H1 (cell line): ENCODE measurements around the gene EFEMP2. TPM values are rescaled to one million over a fixed set of nuclear protein-coding genes. Genes with fewer than 3 reads are reported as not detected.

Source experiments
- CTCF ChIA-PET: fragments of 300-600 bp; sonication (Branson Sonifier 250); formaldehyde crosslinking; loops from one replicate; lab custom pipeline; 2021; ENCODE audit not compliant: partially characterized antibody; lab: Charles Lee
- POLR2A ChIA-PET: fragments of 300-600 bp; sonication (Branson Sonifier 250); formaldehyde crosslinking; loops from one replicate; lab custom pipeline; 2021; ENCODE audit warnings: inconsistent platforms; ENCODE audit not compliant: partially characterized antibody; lab: Charles Lee
- DNase-seq, 2 experiments: peaks; one replicate each; pipeline versions ENCODE4 v3.0.0 to v3.0.0-alpha.2; 2010 to 2022; ENCODE audit warnings: low spot score in 2 of 2, low read depth in 1 of 2, mixed read lengths in 1 of 2
- FAIRE-seq: peaks from 2 replicates; lab custom pipeline; 2011; peaks lifted over from hg19 to GRCh38; lab: Jason Lieb, UNC
- H2AFZ ChIP-seq: 2 replicates; pipeline ENCODE4 v1.8.1; 2012; ENCODE audit warnings: low read length, inconsistent platforms
- H2AK5ac ChIP-seq: 2 replicates; pipeline ENCODE4 v1.6.1; 2013; ENCODE audit warnings: low read depth, low read length
- H2BK120ac ChIP-seq: replicated peaks from 2 replicates; pipeline ENCODE3; 2013; ENCODE audit warnings: low read depth, low read length, inconsistent platforms
- H2BK12ac ChIP-seq: 2 replicates; pipeline ENCODE4 v1.6.1; 2013; ENCODE audit warnings: low read depth, low read length
- H2BK15ac ChIP-seq: 2 replicates; pipeline ENCODE4 v1.6.1; 2013; ENCODE audit warnings: low read length
- H2BK20ac ChIP-seq: 2 replicates; pipeline ENCODE4 v1.6.1; 2013; ENCODE audit warnings: low read length
- H2BK5ac ChIP-seq: 2 replicates; pipeline ENCODE4 v1.6.1; 2013; ENCODE audit warnings: low read depth, low read length
- H3K14ac ChIP-seq: 2 replicates; pipeline ENCODE4 v1.6.1; 2013; ENCODE audit warnings: inconsistent platforms; ENCODE audit not compliant: insufficient read length
- H3K18ac ChIP-seq: 2 replicates; pipeline ENCODE4 v1.6.1; 2013; ENCODE audit warnings: low read length; ENCODE audit errors: extremely low read depth
- H3K23ac ChIP-seq: 2 replicates; pipeline ENCODE4 v1.6.1; 2013; ENCODE audit warnings: inconsistent platforms; ENCODE audit not compliant: insufficient read length
- H3K23me2 ChIP-seq: 2 replicates; pipeline ENCODE4 v1.6.1; 2013; ENCODE audit warnings: low read depth, low read length
- H3K27ac ChIP-seq: 2 replicates; pipeline ENCODE4 v1.6.1; 2011; ENCODE audit warnings: low read depth, low read length, inconsistent platforms
- H3K27me3 ChIP-seq, 4 experiments: replicated peaks in 1 of 4; 1 replicate in 1 of 4; 2 replicates in 3 of 4; pipeline versions ENCODE4 v1.6.1 to v1.8.1; 2011 to 2013; ENCODE audit warnings: low read length in 3 of 4, mild to moderate bottlenecking in 3 of 4, inconsistent platforms in 2 of 4, mixed read lengths in 2 of 4, moderate library complexity in 1 of 4; ENCODE audit not compliant: control insufficient read depth in 3 of 4, insufficient read depth in 3 of 4; ENCODE audit errors: extremely low read depth in 1 of 4
- H3K36me3 ChIP-seq, 4 experiments: 2 replicates each; pipeline versions ENCODE4 v1.6.1 to v1.8.1; 2011 to 2013; ENCODE audit warnings: mild to moderate bottlenecking in 4 of 4, low read length in 3 of 4, moderate library complexity in 2 of 4, control low read depth in 1 of 4, inconsistent platforms in 1 of 4; ENCODE audit not compliant: insufficient read depth in 4 of 4, control insufficient read depth in 2 of 4
- H3K4ac ChIP-seq: replicated peaks from 2 replicates; pipeline ENCODE3; 2013; ENCODE audit warnings: low read length, low read depth, mixed read lengths, inconsistent platforms; ENCODE audit not compliant: insufficient read length
- H3K4me1 ChIP-seq, 4 experiments: replicated peaks in 1 of 4; 1 replicate in 1 of 4; 2 replicates in 3 of 4; pipeline versions ENCODE4 v1.6.1 to v1.8.1; 2011 to 2013; ENCODE audit warnings: low read length in 3 of 4, inconsistent platforms in 2 of 4, mixed read lengths in 1 of 4; ENCODE audit not compliant: insufficient read depth in 4 of 4, control insufficient read depth in 3 of 4
- H3K4me2 ChIP-seq, 2 experiments: 2 replicates each; pipeline versions ENCODE4 v1.6.1 to v1.8.1; 2011 to 2013; ENCODE audit warnings: low read depth in 2 of 2, low read length in 2 of 2, control low read depth in 1 of 2, inconsistent platforms in 1 of 2, mild to moderate bottlenecking in 1 of 2; ENCODE audit not compliant: insufficient read depth in 1 of 2
- H3K4me3 ChIP-seq, 4 experiments: fragments of 200-600, 300-600 bp in 1 of 4; sonication (generic), shearing (Covaris generic), sonication (Bioruptor Twin) in 1 of 4; 2 replicates each; pipeline versions ENCODE4 v1.5.1 to v1.8.1; 2011 to 2016; ENCODE audit warnings: low read length in 4 of 4, low read depth in 3 of 4, control low read depth in 2 of 4, inconsistent platforms in 2 of 4, mild to moderate bottlenecking in 2 of 4, mixed read lengths in 1 of 4, moderate library complexity in 1 of 4; ENCODE audit not compliant: insufficient read depth in 2 of 4; ENCODE audit errors: extremely low read depth in 1 of 4
- H3K56ac ChIP-seq: replicated peaks from 2 replicates; pipeline ENCODE3; 2013; ENCODE audit warnings: low read depth, mild to moderate bottlenecking, mixed read lengths, low read length, inconsistent platforms; ENCODE audit not compliant: insufficient read length
- H3K79me1 ChIP-seq: 2 replicates; pipeline ENCODE4 v1.6.1; 2013; ENCODE audit warnings: low read depth, low read length, control low read depth
- H3K79me2 ChIP-seq, 2 experiments: 2 replicates each; pipeline versions ENCODE4 v1.6.1 to v1.8.1; 2012 to 2013; ENCODE audit warnings: low read length in 2 of 2, mild to moderate bottlenecking in 2 of 2, inconsistent platforms in 1 of 2; ENCODE audit not compliant: insufficient read depth in 2 of 2, control insufficient read depth in 1 of 2
- H3K9ac ChIP-seq, 4 experiments: replicated peaks in 1 of 4; 1 replicate in 1 of 4; 2 replicates in 3 of 4; pipeline versions ENCODE4 v1.6.1 to v1.8.1; 2011 to 2013; ENCODE audit warnings: low read depth in 3 of 4, low read length in 3 of 4, control low read depth in 2 of 4, mild to moderate bottlenecking in 2 of 4, moderate library complexity in 2 of 4, inconsistent platforms in 1 of 4; ENCODE audit errors: extremely low read depth in 1 of 4
- H3K9me3 ChIP-seq, 2 experiments: 2 replicates each; pipeline versions ENCODE4 v1.6.1 to v1.8.1; 2012 to 2013; ENCODE audit warnings: mild to moderate bottlenecking in 2 of 2, moderate library complexity in 2 of 2, control low read depth in 1 of 2, inconsistent platforms in 1 of 2, low read depth in 1 of 2, low read length in 1 of 2, mixed read lengths in 1 of 2; ENCODE audit not compliant: insufficient read depth in 2 of 2
- H4K20me1 ChIP-seq, 2 experiments: replicated peaks in 1 of 2; 2 replicates each; pipeline versions ENCODE3 to v1.8.1; 2011 to 2013; ENCODE audit warnings: inconsistent platforms in 2 of 2, low read length in 2 of 2, mild to moderate bottlenecking in 1 of 2; ENCODE audit not compliant: insufficient read depth in 2 of 2, control insufficient read depth in 1 of 2
- H4K5ac ChIP-seq: 2 replicates; pipeline ENCODE4 v1.6.1; 2013; ENCODE audit warnings: low read length, low read depth, mixed read lengths, inconsistent platforms; ENCODE audit not compliant: insufficient read length
- H4K8ac ChIP-seq: 2 replicates; pipeline ENCODE4 v1.8.0; 2013; ENCODE audit warnings: mild to moderate bottlenecking, moderate library complexity, low read length, inconsistent platforms; ENCODE audit not compliant: insufficient read depth; ENCODE audit errors: extremely low read depth
- H4K91ac ChIP-seq: replicated peaks from 2 replicates; pipeline ENCODE3; 2013; ENCODE audit warnings: low read length, mixed read lengths, inconsistent platforms; ENCODE audit not compliant: insufficient read length
- CHD2 ChIP-seq: IDR thresholded peaks from 2 replicates; pipeline ENCODE4 v1.6.1; 2012; ENCODE audit warnings: low read length, improper control_type of control experiment
- TAF1 ChIP-seq: IDR thresholded peaks from 2 replicates; pipeline ENCODE4 v1.6.1; 2011; ENCODE audit warnings: mild to moderate bottlenecking, low read depth, low read length
- WGBS, 2 experiments: shearing (Covaris generic) in 1 of 2; methylation state at CpG; one replicate each; pipeline versions ENCODE4 v1.1.6 to v1.1.7; 2013 to 2015; ENCODE audit warnings: low lambda C conversion rate in 2 of 2, mixed read lengths in 2 of 2, inconsistent platforms in 1 of 2, low coverage in 1 of 2, missing lambda C conversion rate in 1 of 2; ENCODE audit not compliant: insufficient replicate concordance in 2 of 2, insufficient coverage in 1 of 2, insufficient read length in 1 of 2; ENCODE audit errors: extremely low coverage in 1 of 2, missing lambda C conversion rate in 1 of 2; 5-methylcytosine and 5-hydroxymethylcytosine counted together
- polyA plus RNA-seq, 7 experiments: library from polyadenylated mRNA; depleted of rRNA in 3 of 7; stranded (reverse) in 5 of 7; unstranded in 2 of 7; fragments of >200 nt in 5 of 7; fragments of 200-250 nt in 2 of 7; gene quantifications; 1 replicate in 5 of 7; 2 replicates in 1 of 7; 4 replicates in 1 of 7; pipeline versions ENCODE4 v1.2.1 to v1.2.3, GENCODE V29; 2011 to 2013; ENCODE audit warnings: missing spikeins in 2 of 7, mixed read lengths in 2 of 7
- total RNA-seq: library from RNA; stranded (reverse); fragmentation: NEBNext Ultra II Directional; extraction: Animal tissue kit (Norgen Biotek cat#: 25700); gene quantifications from 2 replicates; pipeline ENCODE4 v1.2.1, GENCODE V29; 2021

The EFEMP2 gene
- total and polyA plus RNA-seq, 2 of the 8 experiments (the other 6 are each of a cell fraction or from before 2014, with no cell fraction given), result 8.8 to 17.2 TPM

- H3K79me1 ChIP-seq, result peaks cover 7% of the 10 kb centered on the region; the same call in 1 of the 2 replicates
- peaks cover 13% of the 10 kb centered on the region; the same call in 1 of the 2 replicates for H3K23me2 ChIP-seq
- no peak for DNase-seq
- H2AFZ ChIP-seq, result no peak overlapping the region
- ChIA-PET POLR2A (interaction anchor here (0.8 to 3.0 kb wide), 5 partner anchors 10 to 49 kb away, joined by 3 to 12 read pairs (median 4); no protein-coding TSS in a partner anchor), CTCF (interaction anchor here (0.6 to 3.5 kb wide), 8 partner anchors 9 to 381 kb away, joined by 3 to 19 read pairs (median 4); partner anchors contain the start of gene FIBP)
- 98% methylated on average over 7 of the region's 10 CpGs; no CpG with 5 or more reads in 1 of the 2 experiments for WGBS, 2 experiments
- H3K27ac ChIP-seq, result no peak overlapping the region
- no peak overlapping the region for H4K91ac ChIP-seq
- H3K56ac ChIP-seq, result no peak overlapping the region
- no peak overlapping the region for H3K23ac ChIP-seq
- peaks cover 0 to 3% of the 10 kb centered on the region in 2 experiments for H4K20me1 ChIP-seq
- H3K4me3 ChIP-seq, result no peak overlapping the region
- H4K8ac ChIP-seq, result no peak overlapping the region
- H3K79me2 ChIP-seq, result peaks cover 0 to 7% of the 10 kb centered on the region in 2 experiments; a peak in 2 of 4 replicates
- no peak overlapping the region for H2BK20ac ChIP-seq
- H2AK5ac ChIP-seq, result no peak overlapping the region
- H3K9ac ChIP-seq, result no peak overlapping the region
- FAIRE-seq, result no peak
- H3K36me3 ChIP-seq, result peaks cover 0 to 8% (median 5%) of the 10 kb centered on the region in 4 experiments; a peak in 4 of 8 replicates
- H2BK15ac ChIP-seq, result no peak overlapping the region
- H3K14ac ChIP-seq, result no peak overlapping the region
- no peak overlapping the region for H2BK5ac ChIP-seq
- H2BK120ac ChIP-seq, result no peak overlapping the region
- H3K27me3 ChIP-seq, result no peaks in the 10 kb centered on the region
- no peaks in the 10 kb centered on the region for H3K9me3 ChIP-seq
- no peak overlapping the region for H4K5ac ChIP-seq
- no peak overlapping the region for H3K18ac ChIP-seq
- no peak overlapping the region for H3K4me2 ChIP-seq
- H3K4ac ChIP-seq, result no peak overlapping the region
- peaks cover 0 to 15% (median 9%) of the 10 kb centered on the region in 4 experiments; a peak in 3 of 7 replicates for H3K4me1 ChIP-seq
- TF ChIP-seq CHD2 (no peak), TAF1 (no peak)
- H2BK12ac ChIP-seq, result no peak overlapping the region
Observed at GRCh38 chr11:65921876-65922275, 49.3 kb upstream of the EFEMP2 start.
